Endothelial cell of umbilical vein (primary cell): ENCODE results near the gene ACAP1.

Experiments used
- CTCF ChIP-seq, 2 donors: IDR thresholded peaks; 1 replicate in 1 of 2; 2 replicates in 1 of 2; pipeline ENCODE4 v1.5.1; 2011; ENCODE audit warnings: low read length in 2 of 2, mild to moderate bottlenecking in 2 of 2, moderate library complexity in 2 of 2, control low read depth in 1 of 2, inconsistent platforms in 1 of 2, low read depth in 1 of 2; ENCODE audit not compliant: insufficient read depth in 1 of 2; ENCODE audit errors: extremely low read depth in 1 of 2
- EZH2 ChIP-seq: IDR thresholded peaks from 2 replicates; pipeline ENCODE4 v1.6.1; 2012; ENCODE audit warnings: borderline replicate concordance, low read depth, mild to moderate bottlenecking, moderate library complexity, low read length, inconsistent platforms; ENCODE audit not compliant: severe bottlenecking
- MAX ChIP-seq: IDR thresholded peaks from 2 replicates; pipeline ENCODE4 v1.6.1; 2011; ENCODE audit not compliant: insufficient read depth, insufficient read length
- MYC ChIP-seq: IDR thresholded peaks from one replicate; pipeline ENCODE4 v1.6.1; 2011; ENCODE audit warnings: mild to moderate bottlenecking, low read depth, low read length
- POLR2A ChIP-seq: IDR thresholded peaks from 2 replicates; pipeline ENCODE4 v1.6.1; 2012; ENCODE audit warnings: low read depth, mild to moderate bottlenecking, control low read depth, low read length

DNA sequence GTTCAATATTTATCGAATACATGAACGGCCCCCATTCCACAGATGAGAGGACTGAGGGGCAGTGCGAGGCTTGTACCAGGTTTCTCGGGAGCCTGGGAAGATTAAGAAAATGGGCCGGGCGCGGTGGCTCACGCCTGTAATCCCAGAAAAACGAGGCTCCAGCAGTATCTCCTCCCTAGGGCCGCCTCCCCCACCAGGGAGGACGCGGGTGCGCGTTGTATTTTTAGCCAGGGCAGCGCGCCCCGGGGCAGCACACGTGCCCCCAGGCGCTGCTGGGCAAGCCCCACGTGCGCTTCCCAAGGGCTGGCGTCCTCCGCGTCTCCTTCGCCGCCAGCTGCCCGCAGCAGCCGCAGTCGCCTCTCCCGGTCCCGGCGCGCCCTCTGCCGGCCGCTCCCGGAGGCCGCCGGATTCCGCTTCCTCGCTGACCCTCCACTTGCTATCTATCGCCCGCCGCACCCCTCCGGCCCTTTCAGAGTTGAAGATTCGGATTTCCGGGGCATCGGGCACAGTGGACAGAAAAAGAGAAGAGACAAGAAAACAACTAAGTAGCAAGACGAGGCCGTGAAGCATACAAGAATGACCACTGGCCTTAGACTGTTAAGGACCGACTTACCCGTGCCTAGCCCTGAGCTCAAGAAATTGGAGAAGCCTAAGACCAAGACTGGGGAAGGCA lies 40.0 kb upstream of the ACAP1 start:
- TF ChIP-seq MAX = peak; percentile 92
- TF ChIP-seq CTCF (IDR thresholded peaks at IDR 0.05; ENCODE audit: extremely low read depth in 1 of 2, insufficient read depth in 1 of 2, low read depth in 1 of 2, low read length in 2 of 2) = peak; percentile 88 to 97
- no peak for TF ChIP-seq POLR2A
- TF ChIP-seq MYC = peak; percentile 44
- TF ChIP-seq EZH2 = no peak
